ENCODE data around the gene LIN7C. TPM values are rescaled to one million over a fixed set of nuclear protein-coding genes. Genes with fewer than 3 reads are reported as not detected.

The LIN7C gene
- total and polyA plus RNA-seq, 5 experiments from 2014 or later: 10.9 to 33.6 (median 13.6) TPM

GRCh38 chr11:27505781-27506180, 788 bp downstream of the LIN7C start:
- DNase-seq: no peak
- peaks cover 17 to 63% (median 59%) of the 10 kb centered on the region in 4 donors for H3K4me1 Mint-ChIP-seq
- peaks cover 0 to 24% (median 0%) of the 10 kb centered on the region in 3 donors for H3K36me3 Mint-ChIP-seq
- H3K9me3 Mint-ChIP-seq: no peaks in the 10 kb centered on the region
- peak; percentile 0 to 1 for ATAC-seq
- peak overlapping the region; percentile 93 to 100 (median 98) for H3K4me3 Mint-ChIP-seq
- peak overlapping the region; percentile 91 to 100 (median 98) for H3K27ac Mint-ChIP-seq
- no peaks in the 10 kb centered on the region for H3K27me3 Mint-ChIP-seq
- POLR2A ChIA-PET: interaction anchor here (1.4 kb wide), 1 partner anchor 33 kb away, joined by 4 read pairs; the partner anchor contains the start of gene LGR4

GRCh38 chr11:27504205-27504604, 2.4 kb downstream of the LIN7C start:
- peaks cover 0 to 40% (median 2%) of the 10 kb centered on the region in 3 donors for H3K36me3 Mint-ChIP-seq
- H3K27me3 Mint-ChIP-seq: no peaks in the 10 kb centered on the region
- peaks cover 16 to 66% (median 60%) of the 10 kb centered on the region in 4 donors for H3K4me1 Mint-ChIP-seq
- H3K9me3 Mint-ChIP-seq: no peaks in the 10 kb centered on the region
- H3K27ac Mint-ChIP-seq: peak overlapping the region in 6 of 10 donors; percentile 25 to 98 (median 73)
- no peak for DNase-seq
- H3K4me3 Mint-ChIP-seq: peak overlapping the region in 7 of 10 donors; percentile 45 to 100 (median 97)
- no peak for ATAC-seq
- POLR2A ChIA-PET: no interaction called here

- no peaks in the 10 kb centered on the region for H3K9me3 Mint-ChIP-seq
- H3K36me3 Mint-ChIP-seq: peaks cover 0 to 60% (median 2%) of the 10 kb centered on the region in 3 donors
- DNase-seq (no peak), ATAC-seq (no peak)
- peaks cover 8 to 57% (median 45%) of the 10 kb centered on the region in 4 donors for H3K4me1 Mint-ChIP-seq
- H3K27me3 Mint-ChIP-seq: no peaks in the 10 kb centered on the region
- POLR2A ChIA-PET: no interaction called here
- H3K4me3 Mint-ChIP-seq: no peak overlapping the region
- H3K27ac Mint-ChIP-seq: no peak overlapping the region
Measured at GRCh38 chr11:27501100-27501499, 5.5 kb downstream of the LIN7C start.

GRCh38 chr11:27497911-27498310, 8.7 kb downstream of the LIN7C start:
- ATAC-seq (no peak), DNase-seq (no peak)
- Mint-ChIP-seq H3K9me3 (no peaks in the 10 kb centered on the region), H3K4me1 (peaks cover 5 to 31% (median 27%) of the 10 kb centered on the region in 4 donors), H3K27me3 (no peaks in the 10 kb centered on the region), H3K4me3 (no peak overlapping the region), H3K27ac (no peak overlapping the region), H3K36me3 (peaks cover 0 to 78% (median 2%) of the 10 kb centered on the region in 3 donors)
- POLR2A ChIA-PET: interaction anchor here (0.7 kb wide), 1 partner anchor 9 kb away, joined by 3 read pairs; no protein-coding TSS in a partner anchor

- Mint-ChIP-seq H3K27me3 (no peaks in the 10 kb centered on the region), H3K27ac (peak overlapping the region in 2 of 10 donors; percentile 13 to 29), H3K4me3 (no peak overlapping the region), H3K36me3 (peaks cover 0 to 78% (median 2%) of the 10 kb centered on the region in 3 donors), H3K4me1 (peaks cover 5 to 26% (median 22%) of the 10 kb centered on the region in 4 donors), H3K9me3 (no peaks in the 10 kb centered on the region)
- ATAC-seq (peak; percentile 54 to 60), DNase-seq (peak in 2 of 10 donors; percentile 14 to 20)
- POLR2A ChIA-PET: no interaction called here
Measured at GRCh38 chr11:27497284-27497866, 9.2 kb downstream of the LIN7C start.

- POLR2A ChIA-PET: no interaction called here
- Mint-ChIP-seq H3K4me3 (no peak overlapping the region), H3K9me3 (no peaks in the 10 kb centered on the region), H3K4me1 (peaks cover 5 to 18% (median 14%) of the 10 kb centered on the region in 4 donors), H3K36me3 (peaks cover 0 to 80% (median 6%) of the 10 kb centered on the region in 3 donors), H3K27me3 (no peaks in the 10 kb centered on the region), H3K27ac (peak overlapping the region in 4 of 10 donors; percentile 3 to 34 (median 18))
- DNase-seq: no peak
- no peak for ATAC-seq
Measured at GRCh38 chr11:27496461-27496860, 10.1 kb downstream of the LIN7C start.

- no peak for ATAC-seq
Measured at GRCh38 chr11:27495710-27496300, 10.8 kb downstream of the LIN7C start.

GRCh38 chr11:27489092-27489491, 17.5 kb downstream of the LIN7C start:
- Mint-ChIP-seq H3K4me3 (no peak overlapping the region), H3K27me3 (no peaks in the 10 kb centered on the region), H3K27ac (peak overlapping the region in 3 of 10 donors; percentile 1 to 32 (median 11)), H3K9me3 (no peaks in the 10 kb centered on the region), H3K36me3 (peaks cover 0 to 38% (median 4%) of the 10 kb centered on the region in 3 donors), H3K4me1 (peaks cover 0 to 3% (median 0%) of the 10 kb centered on the region in 4 donors)
- no peak for ATAC-seq
- POLR2A ChIA-PET: no interaction called here
- no peak for DNase-seq

More at GRCh38 chr11:27495710-27496300, 10.8 kb downstream of the LIN7C start:
- H3K9me3 Mint-ChIP-seq: no peaks in the 10 kb centered on the region
- H3K27ac Mint-ChIP-seq: peak overlapping the region in 4 of 10 donors; percentile 3 to 60 (median 18)
- H3K36me3 Mint-ChIP-seq: peaks cover 0 to 83% (median 6%) of the 10 kb centered on the region in 3 donors
- POLR2A ChIA-PET: no interaction called here
- H3K4me1 Mint-ChIP-seq: peaks cover 5 to 18% (median 14%) of the 10 kb centered on the region in 4 donors
- H3K27me3 Mint-ChIP-seq: no peaks in the 10 kb centered on the region
- H3K4me3 Mint-ChIP-seq: no peak overlapping the region
- no peak for DNase-seq

- ATAC-seq (no peak), DNase-seq (no peak)
- H3K27me3 Mint-ChIP-seq: no peaks in the 10 kb centered on the region
- POLR2A ChIA-PET: no interaction called here
- H3K9me3 Mint-ChIP-seq: no peaks in the 10 kb centered on the region
- H3K36me3 Mint-ChIP-seq: peaks cover 0 to 27% (median 4%) of the 10 kb centered on the region in 3 donors
- no peak overlapping the region for H3K4me3 Mint-ChIP-seq
- peaks cover 0 to 3% (median 0%) of the 10 kb centered on the region in 4 donors for H3K4me1 Mint-ChIP-seq
- peak overlapping the region in 1 of 10 donors; percentile 48 for H3K27ac Mint-ChIP-seq
Measured at GRCh38 chr11:27487706-27488105, 18.9 kb downstream of the LIN7C start.

- H3K27me3 Mint-ChIP-seq: no peaks in the 10 kb centered on the region
- ATAC-seq (peak; percentile 42 to 53), DNase-seq (peak in 7 of 10 donors; percentile 22 to 60 (median 45))
- H3K9me3 Mint-ChIP-seq: no peaks in the 10 kb centered on the region
- H3K4me1 Mint-ChIP-seq: peaks cover 0 to 1% (median 0%) of the 10 kb centered on the region in 4 donors
- H3K36me3 Mint-ChIP-seq: peaks cover 0 to 12% (median 0%) of the 10 kb centered on the region in 3 donors
- no peak overlapping the region for H3K4me3 Mint-ChIP-seq
- POLR2A ChIA-PET: interaction anchor here (0.7 kb wide), 1 partner anchor 300 kb away, joined by 3 read pairs; no protein-coding TSS in a partner anchor
- H3K27ac Mint-ChIP-seq: peak overlapping the region in 1 of 10 donors; percentile 9
Measured at GRCh38 chr11:27485930-27486773, 20.4 kb downstream of the LIN7C start.

- Mint-ChIP-seq H3K36me3 (no peaks in the 10 kb centered on the region), H3K4me3 (no peak overlapping the region), H3K27ac (peak overlapping the region in 2 of 10 donors; percentile 29 to 60), H3K9me3 (no peaks in the 10 kb centered on the region), H3K4me1 (peaks cover 0 to 1% (median 0%) of the 10 kb centered on the region in 4 donors), H3K27me3 (no peaks in the 10 kb centered on the region)
- ATAC-seq (no peak), DNase-seq (no peak)
- POLR2A ChIA-PET: no interaction called here
Measured at GRCh38 chr11:27482793-27483192, 23.8 kb downstream of the LIN7C start.

- H3K36me3 Mint-ChIP-seq: no peaks in the 10 kb centered on the region
- no peaks in the 10 kb centered on the region for H3K9me3 Mint-ChIP-seq
- H3K4me1 Mint-ChIP-seq: peaks cover 0 to 1% (median 0%) of the 10 kb centered on the region in 4 donors
- ATAC-seq (no peak), DNase-seq (no peak)
- no peak overlapping the region for H3K27ac Mint-ChIP-seq
- POLR2A ChIA-PET: no interaction called here
- no peaks in the 10 kb centered on the region for H3K27me3 Mint-ChIP-seq
- no peak overlapping the region for H3K4me3 Mint-ChIP-seq
Measured at GRCh38 chr11:27481992-27482391, 24.6 kb downstream of the LIN7C start.

All from naive thymus-derived CD8-positive, alpha-beta T cell (primary cell).